ENCODE measurements around the gene C19orf33. TPM values are rescaled to one million over a fixed set of nuclear protein-coding genes. Genes with fewer than 3 reads are reported as not detected.
A peak's percentile ranks its signal among the peaks of the same experiment; 100 is the strongest.
"Not testable (repeated sequence)": the region's sequence is repeated elsewhere in the genome, so short reads cannot be mapped to it uniquely, and the experiment has no call there.

C19orf33 gene
- total RNA-seq, result not detected in 2 replicates
- long read RNA-seq, result 0 reads

GRCh38 chr19:38303517-38304351 is at the start of gene C19orf33:
C19orf33 (plus strand) TSS chr19:38304251; CDS start chr19:38304262, 11 bp downstream.
- no peaks in the 10 kb centered on the region for H3K36me3 Mint-ChIP-seq (ENCODE audit: low read depth)
- no peak for DNase-seq (ENCODE audit: low read depth, low spot score)
- TF ChIP-seq, protein P1, sequence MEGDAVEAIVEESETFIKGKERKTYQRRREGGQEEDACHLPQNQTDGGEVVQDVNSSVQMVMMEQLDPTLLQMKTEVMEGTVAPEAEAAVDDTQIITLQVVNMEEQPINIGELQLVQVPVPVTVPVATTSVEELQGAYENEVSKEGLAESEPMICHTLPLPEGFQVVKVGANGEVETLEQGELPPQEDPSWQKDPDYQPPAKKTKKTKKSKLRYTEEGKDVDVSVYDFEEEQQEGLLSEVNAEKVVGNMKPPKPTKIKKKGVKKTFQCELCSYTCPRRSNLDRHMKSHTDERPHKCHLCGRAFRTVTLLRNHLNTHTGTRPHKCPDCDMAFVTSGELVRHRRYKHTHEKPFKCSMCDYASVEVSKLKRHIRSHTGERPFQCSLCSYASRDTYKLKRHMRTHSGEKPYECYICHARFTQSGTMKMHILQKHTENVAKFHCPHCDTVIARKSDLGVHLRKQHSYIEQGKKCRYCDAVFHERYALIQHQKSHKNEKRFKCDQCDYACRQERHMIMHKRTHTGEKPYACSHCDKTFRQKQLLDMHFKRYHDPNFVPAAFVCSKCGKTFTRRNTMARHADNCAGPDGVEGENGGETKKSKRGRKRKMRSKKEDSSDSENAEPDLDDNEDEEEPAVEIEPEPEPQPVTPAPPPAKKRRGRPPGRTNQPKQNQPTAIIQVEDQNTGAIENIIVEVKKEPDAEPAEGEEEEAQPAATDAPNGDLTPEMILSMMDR (conservative IDR thresholded peaks at IDR 0.05), result no peak
- no peaks in the 10 kb centered on the region for H3K9me3 Mint-ChIP-seq
- no peaks in the 10 kb centered on the region for H3K27me3 Mint-ChIP-seq (ENCODE audit: low read depth)
- H3K4me3 Mint-ChIP-seq, result no peak within 1 kb of the TSS
- no peak within 1 kb of the TSS for H3K27ac Mint-ChIP-seq (ENCODE audit: unreplicated experiment)
- H3K4me1 Mint-ChIP-seq, result peaks cover 7% of the 10 kb centered on the region

DNA sequence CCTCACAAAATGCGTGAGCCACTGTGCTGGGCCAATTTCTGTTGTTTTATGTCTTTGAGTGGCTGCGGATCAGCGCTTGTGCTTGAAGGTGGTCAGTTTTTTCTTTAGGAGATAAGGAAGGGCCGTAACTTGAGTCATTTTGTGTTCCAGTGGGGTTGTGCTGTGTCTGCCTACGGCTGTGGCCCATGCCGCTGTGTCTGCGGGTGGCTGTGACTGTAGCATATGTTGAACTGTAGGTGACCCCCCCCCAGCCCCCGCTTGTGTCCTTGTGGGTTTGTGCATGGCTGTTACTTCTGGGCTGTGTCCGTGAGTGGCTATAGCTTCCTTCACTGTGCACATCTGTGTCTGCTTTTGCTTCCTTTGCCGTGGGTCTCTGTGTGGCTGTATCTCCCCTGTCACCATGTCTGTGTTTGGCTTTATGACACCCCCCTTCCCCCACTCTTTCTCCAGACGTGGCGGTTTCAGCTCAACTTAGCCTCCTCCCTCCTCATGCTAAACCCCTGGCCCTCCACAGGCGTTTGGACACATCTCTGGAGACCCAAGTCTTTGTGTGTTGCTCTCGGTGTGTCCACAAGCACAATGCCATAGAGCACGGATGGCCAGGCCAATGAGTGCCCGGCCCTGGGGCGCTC is 48.6 kb upstream of the C19orf33 start:
- DNase-seq (ENCODE audit: low read depth, low spot score), result no peak
- peak overlapping the region; percentile 38 for H3K4me3 Mint-ChIP-seq
- H3K4me1 Mint-ChIP-seq, result peaks cover 33% of the 10 kb centered on the region
- H3K27me3 Mint-ChIP-seq (ENCODE audit: low read depth), result peaks cover 44% of the 10 kb centered on the region
- H3K36me3 Mint-ChIP-seq (ENCODE audit: low read depth), result no peaks in the 10 kb centered on the region
- no peak overlapping the region for H3K27ac Mint-ChIP-seq (ENCODE audit: unreplicated experiment)
- H3K9me3 Mint-ChIP-seq, result no peaks in the 10 kb centered on the region
- TF ChIP-seq, protein P1 (conservative IDR thresholded peaks at IDR 0.05), result no peak

GRCh38 chr19:38261942-38262341 is 42.1 kb upstream of the C19orf33 start:
- not testable (repeated sequence) for H3K27ac Mint-ChIP-seq (ENCODE audit: unreplicated experiment); DNase-seq (ENCODE audit: low read depth, low spot score); H3K9me3 Mint-ChIP-seq; H3K4me3 Mint-ChIP-seq; H3K36me3 Mint-ChIP-seq (ENCODE audit: low read depth)
- Mint-ChIP-seq H3K4me1 (peaks cover 24% of the 10 kb centered on the region), H3K27me3 (ENCODE audit: low read depth) (peaks cover 38% of the 10 kb centered on the region)

GRCh38 chr19:38262585-38263268 is 41.3 kb upstream of the C19orf33 start:
- Mint-ChIP-seq H3K4me3 (peak overlapping the region; percentile 73), H3K36me3 (ENCODE audit: low read depth) (no peaks in the 10 kb centered on the region), H3K27ac (ENCODE audit: unreplicated experiment) (no peak overlapping the region), H3K27me3 (ENCODE audit: low read depth) (peaks cover 36% of the 10 kb centered on the region), H3K9me3 (no peaks in the 10 kb centered on the region), H3K4me1 (peaks cover 31% of the 10 kb centered on the region)
- TF ChIP-seq, protein P1 (conservative IDR thresholded peaks at IDR 0.05), result no peak
- no peak for DNase-seq (ENCODE audit: low read depth, low spot score)

- Mint-ChIP-seq H3K9me3 (no peaks in the 10 kb centered on the region), H3K27me3 (ENCODE audit: low read depth) (peaks cover 32% of the 10 kb centered on the region), H3K4me3 (peak overlapping the region; percentile 69), H3K27ac (ENCODE audit: unreplicated experiment) (no peak overlapping the region), H3K4me1 (peaks cover 37% of the 10 kb centered on the region), H3K36me3 (ENCODE audit: low read depth) (no peaks in the 10 kb centered on the region)
- no peak for DNase-seq (ENCODE audit: low read depth, low spot score)
- TF ChIP-seq, protein P1 (conservative IDR thresholded peaks at IDR 0.05), result no peak
These were observed 40.2 kb upstream of the C19orf33 start for GRCh38 chr19:38263689-38264485.

Data from neural crest cell (in vitro differentiated cells).